AG04449 (cell line): ENCODE measurements around the gene PLOD2.

Experiments used
- CTCF ChIA-PET: fragments of 350-600 bp; formaldehyde crosslinking; extraction: SDS; loops from one replicate; lab custom pipeline; 2021; ENCODE audit warnings: antibody characterized with exemption; lab: Yijun Ruan, JAX
- POLR2A ChIA-PET: fragments of 400-600, 350-600 bp; formaldehyde crosslinking; extraction: SDS; loops from one replicate; lab custom pipeline; 2020; ENCODE audit warnings: antibody characterized with exemption, inconsistent platforms; lab: Yijun Ruan, JAX
- DNase-seq: peaks from one replicate; pipeline ENCODE4 v3.0.0-alpha.2; 2010; ENCODE audit warnings: low read depth, low spot score
- H3K4me3 ChIP-seq: 2 replicates; pipeline ENCODE4 v1.5.1; 2011; ENCODE audit warnings: low read depth, mild to moderate bottlenecking, control low read depth, low read length
- CTCF ChIP-seq: IDR thresholded peaks from one replicate; pipeline ENCODE4 v1.5.1; 2011; ENCODE audit warnings: mild to moderate bottlenecking, moderate library complexity, low read length, control low read depth, inconsistent platforms; ENCODE audit not compliant: insufficient read depth; ENCODE audit errors: missing control alignments

The PLOD2 gene

GRCh38 chr3:146165877-146166276, 4.9 kb upstream of the PLOD2 start:
- POLR2A ChIA-PET: interaction anchor here (1.1 to 1.4 kb wide), 2 partner anchors 8 to 10 kb away, joined by 3 to 4 read pairs; no protein-coding TSS in a partner anchor
- no peak for TF ChIP-seq CTCF
- no peak overlapping the region for H3K4me3 ChIP-seq
- no peak for DNase-seq
- CTCF ChIA-PET: interaction anchor here (1.0 to 3.1 kb wide), 7 partner anchors 8 to 389 kb away, joined by 3 to 24 read pairs (median 5); no protein-coding TSS in a partner anchor

DNA sequence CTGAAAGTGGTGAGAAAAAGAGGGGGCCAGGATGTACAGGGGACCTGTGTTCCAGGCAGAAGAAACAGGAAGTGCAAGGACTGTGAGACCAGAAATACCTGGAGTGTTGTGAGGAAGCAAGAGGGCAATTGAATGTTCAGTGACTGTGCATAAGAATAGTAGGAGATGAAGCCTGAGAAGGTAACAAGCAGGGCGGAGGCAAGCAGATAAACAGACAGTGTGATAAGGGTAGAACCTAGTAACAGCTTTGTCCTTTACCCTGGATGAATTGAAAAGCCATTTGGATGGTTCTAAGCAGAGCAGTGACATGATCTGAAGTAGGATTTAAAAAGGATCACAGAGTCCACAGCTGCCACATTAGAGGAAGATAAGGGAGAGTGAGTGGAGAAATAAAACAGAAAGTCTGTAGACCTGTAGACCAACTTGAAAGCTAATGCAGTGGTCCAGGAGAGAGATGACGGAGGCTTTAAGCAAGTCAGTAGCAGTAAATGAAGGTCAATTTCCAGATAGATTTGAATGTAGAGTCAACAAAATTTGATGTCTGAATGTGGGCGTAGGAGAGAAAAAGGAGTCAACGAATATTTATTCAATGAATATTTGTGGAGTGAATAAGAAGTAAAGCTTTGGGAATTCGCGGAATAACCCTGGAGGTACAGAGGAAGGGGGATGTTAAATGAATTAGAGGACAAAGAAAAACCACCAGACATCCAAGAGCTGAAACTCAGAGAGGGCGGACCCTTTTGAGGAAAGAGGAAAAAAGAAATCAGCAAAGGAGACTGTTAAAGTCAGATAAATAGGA, 4.2 kb upstream of the PLOD2 start:
- no peak for TF ChIP-seq CTCF
- CTCF ChIA-PET: interaction anchor here (1.0 to 3.1 kb wide), 6 partner anchors 8 to 388 kb away, joined by 3 to 24 read pairs (median 4); no protein-coding TSS in a partner anchor
- no peak for DNase-seq
- POLR2A ChIA-PET: interaction anchor here (1.4 kb wide), 1 partner anchor 9 kb away, joined by 4 read pairs; no protein-coding TSS in a partner anchor
- H3K4me3 ChIP-seq: no peak overlapping the region; the same call in 1 of the 2 replicates

DNA sequence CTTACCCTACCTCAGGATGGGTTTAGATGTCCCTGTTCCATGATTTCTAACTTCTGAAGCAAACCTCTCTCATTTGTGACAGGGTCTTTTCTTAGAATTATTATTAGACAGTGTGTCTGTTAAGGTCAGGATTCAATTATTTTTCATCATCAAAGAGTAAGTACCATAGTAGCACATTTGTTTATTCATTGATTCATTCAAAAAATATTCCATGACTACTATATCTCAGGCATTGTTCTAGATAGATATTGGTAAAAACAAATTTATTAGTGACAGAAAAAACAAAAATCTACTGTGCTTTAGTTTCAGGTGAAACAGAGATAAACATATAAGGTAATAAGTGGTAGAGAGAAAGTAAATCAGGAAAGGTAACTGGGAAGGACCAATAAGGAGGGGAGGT, 3.5 kb upstream of the PLOD2 start:
- CTCF ChIA-PET: interaction anchor here (1.3 to 5.7 kb wide), 3 partner anchors 10 to 25 kb away, joined by 3 to 43 read pairs (median 24); no protein-coding TSS in a partner anchor
- DNase-seq: no peak
- POLR2A ChIA-PET: no interaction called here
- H3K4me3 ChIP-seq: no peak overlapping the region
- TF ChIP-seq CTCF: no peak

DNA sequence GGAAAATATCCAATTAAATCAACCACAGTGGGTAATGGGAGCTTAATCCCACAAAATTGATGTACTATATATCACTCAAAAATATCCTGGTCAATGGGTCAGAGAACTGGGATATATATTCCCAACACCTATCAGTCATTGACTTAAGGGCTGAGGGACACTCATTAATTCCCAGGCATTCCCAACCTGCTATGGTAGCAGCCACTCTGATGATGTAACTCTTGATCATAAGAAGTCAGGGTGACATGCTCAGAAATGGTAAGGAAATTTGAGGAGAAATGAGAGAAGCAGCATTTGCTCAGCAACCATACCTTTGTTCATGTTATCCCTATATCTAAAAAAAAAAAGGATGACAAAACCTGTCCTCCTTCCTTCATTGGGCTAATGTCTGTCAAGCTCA, 3.1 kb upstream of the PLOD2 start:
- CTCF ChIA-PET: interaction anchor here (1.3 to 5.7 kb wide), 2 partner anchors 10 to 25 kb away, joined by 3 to 43 read pairs; no protein-coding TSS in a partner anchor
- no peak for TF ChIP-seq CTCF
- H3K4me3 ChIP-seq: no peak overlapping the region
- DNase-seq: no peak
- POLR2A ChIA-PET: no interaction called here

DNA sequence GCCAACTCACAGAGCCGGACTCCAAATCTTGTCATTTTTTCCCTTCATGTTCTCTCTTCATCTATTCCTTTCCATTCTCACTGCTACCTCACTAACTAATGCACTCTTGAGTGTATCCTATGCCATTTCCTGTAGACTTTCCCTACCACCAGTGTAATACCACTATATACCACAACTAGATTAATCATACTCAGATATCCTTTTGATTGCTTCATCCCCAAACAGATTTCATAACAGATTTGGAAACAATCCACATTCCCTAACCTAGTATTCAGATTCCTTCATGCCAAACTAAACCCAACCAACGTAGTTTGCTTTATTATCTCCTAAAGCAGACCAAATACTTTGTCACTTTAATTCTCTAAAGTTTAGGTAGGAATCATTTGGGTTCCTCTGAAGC, 2.6 kb upstream of the PLOD2 start:
- H3K4me3 ChIP-seq: no peak overlapping the region
- DNase-seq: peak; percentile 92
- ChIA-PET POLR2A (no interaction called here), CTCF (interaction anchor here (1.3 to 5.7 kb wide), 2 partner anchors 11 to 26 kb away, joined by 3 to 43 read pairs; no protein-coding TSS in a partner anchor)
- TF ChIP-seq CTCF: no peak

DNA sequence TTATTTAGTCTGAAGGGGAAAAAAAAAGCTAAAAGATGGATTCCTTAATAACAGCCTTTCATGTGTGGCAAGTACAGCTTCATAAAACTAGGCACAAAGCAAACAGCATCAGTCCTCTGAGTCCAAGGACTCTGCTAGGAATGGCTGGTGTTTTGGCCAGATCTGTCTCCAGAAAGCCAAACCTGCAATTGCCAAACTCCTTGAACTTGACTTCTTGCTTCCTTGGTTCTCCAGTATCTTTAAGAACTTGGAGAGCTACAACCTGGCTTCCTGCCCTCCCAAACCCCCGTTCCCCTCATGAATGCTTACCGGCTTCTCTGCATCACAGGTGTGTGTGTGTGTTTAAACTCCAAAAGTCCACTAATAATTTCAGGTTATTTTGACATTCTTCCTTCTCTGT, 1.6 kb upstream of the PLOD2 start:
- ChIA-PET POLR2A (no interaction called here), CTCF (interaction anchor here (0.6 to 7.4 kb wide), 5 partner anchors 23 to 97 kb away, joined by 3 to 52 read pairs (median 5); no protein-coding TSS in a partner anchor)
- peak overlapping the region; percentile 9 for H3K4me3 ChIP-seq
- no peak for DNase-seq
- no peak for TF ChIP-seq CTCF
